Chondrocyte (in vitro differentiated cells): ENCODE measurements around the gene TIMM23B. TPM values are rescaled to one million over a fixed set of nuclear protein-coding genes. Genes with fewer than 3 reads are reported as not detected.
"Not testable (repeated sequence)": the region's sequence is repeated elsewhere in the genome, so short reads cannot be mapped to it uniquely, and the experiment has no call there.

ENCODE experiments used
- DNase-seq: peaks from one replicate; pipeline ENCODE4 v3.0.0; 2021; ENCODE audit warnings: mixed read lengths, low spot score
- H3K27ac Mint-ChIP-seq: one replicate; pipeline ENCODE4 v1.8.0; 2021; ENCODE audit warnings: mild to moderate bottlenecking, moderate library complexity, mixed read lengths; ENCODE audit not compliant: unreplicated experiment
- H3K27me3 Mint-ChIP-seq: 2 replicates; pipeline ENCODE4 v1.8.0; 2021; ENCODE audit warnings: low read depth, mixed read lengths
- H3K36me3 Mint-ChIP-seq: 2 replicates; pipeline ENCODE4 v1.8.0; 2021; ENCODE audit warnings: low read depth, mixed read lengths
- H3K4me1 Mint-ChIP-seq: 2 replicates; pipeline ENCODE4 v1.8.0; 2021; ENCODE audit warnings: low read depth, mild to moderate bottlenecking, mixed read lengths
- H3K4me3 Mint-ChIP-seq: one replicate; pipeline ENCODE4 v1.8.0; 2021; ENCODE audit warnings: mild to moderate bottlenecking, moderate library complexity, mixed read lengths; ENCODE audit not compliant: unreplicated experiment
- H3K9me3 Mint-ChIP-seq: 2 replicates; pipeline ENCODE4 v1.8.0; 2021; ENCODE audit warnings: low read depth, mixed read lengths
- total RNA-seq: library from RNA; stranded (reverse); gene quantifications from 3 replicates; pipeline ENCODE4 v1.2.1, GENCODE V29; 2021
- TF ChIP-seq, protein P1 (sequence below): fragments of 200-600 bp; sonication (generic); IDR thresholded peaks from 2 replicates; pipeline ENCODE4 v1.5.0; 2021; ENCODE audit warnings: antibody characterized with exemption, mild to moderate bottlenecking, moderate library complexity

The TIMM23B gene
- total RNA-seq, 1 donor from 2014 or later = 16.8 TPM

DNA sequence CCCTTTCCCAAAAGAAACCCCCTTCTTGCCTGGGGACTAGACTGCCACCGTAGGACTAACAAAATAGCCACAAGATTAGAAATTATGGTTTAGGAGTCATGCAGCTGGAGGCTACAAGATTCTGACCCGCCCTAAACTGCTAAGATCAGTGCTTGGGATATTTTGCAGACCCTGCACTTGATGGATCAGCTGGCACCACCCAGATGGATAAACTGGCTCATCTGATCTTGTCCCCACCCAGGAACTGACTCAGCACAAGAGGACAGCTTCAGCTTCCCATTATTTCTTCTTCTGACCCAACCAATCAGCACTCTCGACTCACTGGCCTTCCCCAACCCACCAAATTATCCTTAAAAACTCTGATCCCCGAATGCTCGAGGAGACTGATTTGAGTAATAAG lies 10.6 kb upstream of the TIMM23B start:
- H3K9me3 Mint-ChIP-seq, H3K27me3 Mint-ChIP-seq, H3K4me1 Mint-ChIP-seq, DNase-seq, H3K27ac Mint-ChIP-seq, H3K4me3 Mint-ChIP-seq, H3K36me3 Mint-ChIP-seq: not testable (repeated sequence)

DNA sequence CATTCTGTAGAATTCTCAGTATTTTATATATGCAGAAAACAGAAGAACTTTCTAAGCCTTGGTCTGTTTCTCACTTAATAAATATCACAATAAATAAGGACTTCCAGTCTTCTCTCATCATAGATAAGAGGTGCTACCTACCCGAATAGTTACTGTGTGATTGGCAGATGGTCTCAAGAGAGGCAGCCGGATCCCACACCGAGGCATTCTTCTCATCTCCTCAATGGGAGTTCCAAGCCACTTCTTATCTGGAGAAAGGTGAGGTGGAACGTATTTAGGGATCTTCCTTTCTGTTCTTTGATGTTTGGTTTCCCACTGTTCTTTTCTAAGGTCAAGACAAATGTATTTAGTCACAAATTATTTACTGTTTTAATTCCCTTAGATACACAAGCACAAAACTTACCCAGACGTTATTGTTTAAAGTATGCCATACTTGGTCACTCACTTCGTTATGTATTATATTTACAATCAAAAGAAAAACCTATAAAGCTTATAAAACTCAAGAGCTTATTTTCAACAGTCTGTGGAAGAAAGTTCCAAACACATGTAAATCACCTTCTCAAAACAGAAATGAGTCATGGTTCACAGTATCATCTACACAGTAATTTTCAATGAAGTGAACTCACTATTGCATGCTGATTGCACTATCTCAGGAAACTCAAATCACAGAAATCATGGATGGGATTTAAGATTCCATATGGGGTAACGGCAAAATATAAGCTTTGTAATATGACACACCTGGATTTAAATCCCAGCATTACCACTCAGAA lies 9.7 kb upstream of the TIMM23B start:
- not testable (repeated sequence) for DNase-seq, H3K9me3 Mint-ChIP-seq, H3K4me1 Mint-ChIP-seq, H3K36me3 Mint-ChIP-seq, H3K27me3 Mint-ChIP-seq, H3K4me3 Mint-ChIP-seq
- H3K27ac Mint-ChIP-seq = peak overlapping the region; percentile 12

GRCh38 chr10:49942339-49942705 lies 469 bp downstream of the TIMM23B start:
- peak overlapping the region; percentile 98 for H3K27ac Mint-ChIP-seq
- H3K27me3 Mint-ChIP-seq, DNase-seq, H3K36me3 Mint-ChIP-seq, H3K9me3 Mint-ChIP-seq: not testable (repeated sequence)
- H3K4me1 Mint-ChIP-seq = peaks cover 34% of the 10 kb centered on the region
- peak overlapping the region; percentile 99 for H3K4me3 Mint-ChIP-seq

- peaks cover 34% of the 10 kb centered on the region for H3K4me1 Mint-ChIP-seq
- not testable (repeated sequence) for DNase-seq, H3K9me3 Mint-ChIP-seq, H3K27me3 Mint-ChIP-seq, H3K36me3 Mint-ChIP-seq
- peak overlapping the region; percentile 18 for H3K4me3 Mint-ChIP-seq
- peak overlapping the region; percentile 59 for H3K27ac Mint-ChIP-seq
Measured at GRCh38 chr10:49943607-49944006, 1.8 kb downstream of the TIMM23B start.

GRCh38 chr10:49948142-49948541 lies 6.3 kb downstream of the TIMM23B start:
- H3K4me1 Mint-ChIP-seq, DNase-seq, H3K27me3 Mint-ChIP-seq, H3K4me3 Mint-ChIP-seq, H3K9me3 Mint-ChIP-seq, H3K27ac Mint-ChIP-seq, H3K36me3 Mint-ChIP-seq: not testable (repeated sequence)

- H3K4me1 Mint-ChIP-seq, H3K27ac Mint-ChIP-seq, DNase-seq, H3K36me3 Mint-ChIP-seq, H3K27me3 Mint-ChIP-seq, H3K9me3 Mint-ChIP-seq, H3K4me3 Mint-ChIP-seq: not testable (repeated sequence)
Measured at GRCh38 chr10:49948737-49949136, 6.9 kb downstream of the TIMM23B start.

DNA sequence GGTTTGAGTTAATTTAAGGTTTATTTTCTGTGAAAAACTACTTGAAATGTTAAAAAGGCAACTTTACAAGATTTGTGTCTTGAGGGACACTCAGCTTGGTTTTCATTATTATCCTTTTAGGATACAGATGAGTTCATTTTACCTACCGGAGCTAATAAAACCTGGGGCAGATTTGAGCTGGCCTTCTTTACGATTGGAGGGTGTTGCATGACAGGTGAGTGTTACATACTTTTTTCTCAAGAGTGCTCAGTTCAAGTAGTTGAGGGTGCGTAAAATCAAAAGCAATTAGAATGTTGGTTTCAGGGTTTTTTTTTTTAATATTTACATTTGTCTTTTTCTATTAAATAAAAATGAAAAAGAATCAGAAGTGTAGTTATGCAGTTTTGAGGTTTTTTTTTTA lies 10.2 kb downstream of the TIMM23B start:
- DNase-seq, H3K27me3 Mint-ChIP-seq, H3K4me1 Mint-ChIP-seq, H3K9me3 Mint-ChIP-seq, H3K4me3 Mint-ChIP-seq: not testable (repeated sequence)
- H3K27ac Mint-ChIP-seq = peak overlapping the region; percentile 32
- H3K36me3 Mint-ChIP-seq = peaks cover 11% of the 10 kb centered on the region

DNA sequence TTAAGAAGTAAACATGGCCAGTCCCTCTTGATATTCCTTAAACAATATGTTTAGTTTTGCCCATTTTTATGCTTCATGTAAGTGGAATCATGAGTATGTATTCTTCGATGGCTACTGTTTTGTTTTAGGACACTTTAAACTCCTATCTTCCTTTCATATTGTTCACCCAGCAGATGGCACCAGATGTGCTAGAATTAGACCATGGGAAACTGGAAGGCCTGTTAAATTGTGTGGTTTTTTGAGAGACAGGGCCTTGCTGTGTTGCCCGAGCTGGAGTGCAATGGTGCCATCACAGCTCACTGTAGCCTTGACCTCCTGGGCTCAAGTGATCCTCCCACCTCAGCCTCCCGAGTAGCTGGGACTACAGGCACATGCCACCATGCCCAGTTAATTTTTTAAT lies 11.3 kb downstream of the TIMM23B start:
- H3K4me1 Mint-ChIP-seq, H3K9me3 Mint-ChIP-seq, DNase-seq, H3K27ac Mint-ChIP-seq, H3K27me3 Mint-ChIP-seq, H3K4me3 Mint-ChIP-seq: not testable (repeated sequence)
- H3K36me3 Mint-ChIP-seq = peaks cover 12% of the 10 kb centered on the region
- TF ChIP-seq, protein P1, sequence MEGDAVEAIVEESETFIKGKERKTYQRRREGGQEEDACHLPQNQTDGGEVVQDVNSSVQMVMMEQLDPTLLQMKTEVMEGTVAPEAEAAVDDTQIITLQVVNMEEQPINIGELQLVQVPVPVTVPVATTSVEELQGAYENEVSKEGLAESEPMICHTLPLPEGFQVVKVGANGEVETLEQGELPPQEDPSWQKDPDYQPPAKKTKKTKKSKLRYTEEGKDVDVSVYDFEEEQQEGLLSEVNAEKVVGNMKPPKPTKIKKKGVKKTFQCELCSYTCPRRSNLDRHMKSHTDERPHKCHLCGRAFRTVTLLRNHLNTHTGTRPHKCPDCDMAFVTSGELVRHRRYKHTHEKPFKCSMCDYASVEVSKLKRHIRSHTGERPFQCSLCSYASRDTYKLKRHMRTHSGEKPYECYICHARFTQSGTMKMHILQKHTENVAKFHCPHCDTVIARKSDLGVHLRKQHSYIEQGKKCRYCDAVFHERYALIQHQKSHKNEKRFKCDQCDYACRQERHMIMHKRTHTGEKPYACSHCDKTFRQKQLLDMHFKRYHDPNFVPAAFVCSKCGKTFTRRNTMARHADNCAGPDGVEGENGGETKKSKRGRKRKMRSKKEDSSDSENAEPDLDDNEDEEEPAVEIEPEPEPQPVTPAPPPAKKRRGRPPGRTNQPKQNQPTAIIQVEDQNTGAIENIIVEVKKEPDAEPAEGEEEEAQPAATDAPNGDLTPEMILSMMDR = peak; percentile 41

- H3K9me3 Mint-ChIP-seq, DNase-seq, H3K4me1 Mint-ChIP-seq, H3K27me3 Mint-ChIP-seq, H3K4me3 Mint-ChIP-seq, H3K36me3 Mint-ChIP-seq, H3K27ac Mint-ChIP-seq: not testable (repeated sequence)
Measured at GRCh38 chr10:49970331-49970857, 28.5 kb downstream of the TIMM23B start.

DNA sequence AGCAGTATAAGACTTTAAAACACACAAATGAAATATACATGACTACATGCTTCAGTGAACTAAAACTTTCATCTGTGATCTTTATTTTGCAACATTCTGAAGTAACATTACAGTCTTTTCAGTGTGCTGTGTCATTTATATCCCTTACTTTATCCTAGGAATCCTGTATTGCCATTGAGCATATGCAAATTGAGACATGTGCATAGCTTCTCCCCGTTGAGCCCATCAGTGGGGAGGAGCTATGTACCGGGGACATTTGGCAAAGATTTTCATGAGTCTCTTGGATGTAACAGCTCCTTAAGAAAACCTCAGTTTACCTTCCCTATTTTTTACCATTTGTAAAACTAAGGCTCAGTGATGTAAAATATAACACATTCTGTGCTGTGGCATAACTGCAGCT lies 29.6 kb downstream of the TIMM23B start:
- not testable (repeated sequence) for DNase-seq, H3K27ac Mint-ChIP-seq, H3K9me3 Mint-ChIP-seq, H3K27me3 Mint-ChIP-seq, H3K4me3 Mint-ChIP-seq, H3K4me1 Mint-ChIP-seq, H3K36me3 Mint-ChIP-seq

- H3K4me1 Mint-ChIP-seq, H3K9me3 Mint-ChIP-seq, H3K4me3 Mint-ChIP-seq, H3K27ac Mint-ChIP-seq, H3K36me3 Mint-ChIP-seq, DNase-seq, H3K27me3 Mint-ChIP-seq: not testable (repeated sequence)
Measured at GRCh38 chr10:49972094-49972493, 30.2 kb downstream of the TIMM23B start.

GRCh38 chr10:49977756-49978155 lies 35.9 kb downstream of the TIMM23B start:
- H3K4me1 Mint-ChIP-seq, H3K9me3 Mint-ChIP-seq, H3K27ac Mint-ChIP-seq, H3K36me3 Mint-ChIP-seq, H3K4me3 Mint-ChIP-seq, DNase-seq, H3K27me3 Mint-ChIP-seq: not testable (repeated sequence)
